HG02885 (cell line): Measurements from ENCODE around the gene PVALB.

Experiments used
- ATAC-seq: cut with Tn5 transposase; IDR thresholded peaks from one replicate; pipeline ENCODE4 v1.9.1; 2021; ENCODE audit warnings: mild to moderate bottlenecking; ENCODE audit not compliant: unreplicated experiment, poor library complexity

The PVALB gene

DNA sequence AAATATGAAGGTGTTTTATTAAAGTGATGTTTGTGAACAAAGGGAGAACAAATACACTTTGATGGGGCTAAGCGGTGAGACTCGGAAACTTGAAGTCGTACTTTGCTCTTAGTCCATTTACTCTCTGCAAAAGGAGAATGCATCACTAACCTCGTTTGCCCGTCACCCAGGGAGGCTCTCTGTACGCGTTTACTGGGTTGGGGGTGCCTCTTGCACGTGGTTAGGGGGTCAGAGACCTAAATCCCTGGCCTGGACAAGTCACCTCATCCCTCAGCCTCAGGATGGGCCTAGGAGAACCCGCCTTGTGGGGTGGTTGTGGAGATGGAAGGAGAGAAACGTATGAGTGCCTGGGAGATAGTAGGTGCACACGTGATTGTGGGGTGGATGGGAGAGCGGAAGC lies 40.1 kb downstream of the PVALB start:
- no peak for ATAC-seq

DNA sequence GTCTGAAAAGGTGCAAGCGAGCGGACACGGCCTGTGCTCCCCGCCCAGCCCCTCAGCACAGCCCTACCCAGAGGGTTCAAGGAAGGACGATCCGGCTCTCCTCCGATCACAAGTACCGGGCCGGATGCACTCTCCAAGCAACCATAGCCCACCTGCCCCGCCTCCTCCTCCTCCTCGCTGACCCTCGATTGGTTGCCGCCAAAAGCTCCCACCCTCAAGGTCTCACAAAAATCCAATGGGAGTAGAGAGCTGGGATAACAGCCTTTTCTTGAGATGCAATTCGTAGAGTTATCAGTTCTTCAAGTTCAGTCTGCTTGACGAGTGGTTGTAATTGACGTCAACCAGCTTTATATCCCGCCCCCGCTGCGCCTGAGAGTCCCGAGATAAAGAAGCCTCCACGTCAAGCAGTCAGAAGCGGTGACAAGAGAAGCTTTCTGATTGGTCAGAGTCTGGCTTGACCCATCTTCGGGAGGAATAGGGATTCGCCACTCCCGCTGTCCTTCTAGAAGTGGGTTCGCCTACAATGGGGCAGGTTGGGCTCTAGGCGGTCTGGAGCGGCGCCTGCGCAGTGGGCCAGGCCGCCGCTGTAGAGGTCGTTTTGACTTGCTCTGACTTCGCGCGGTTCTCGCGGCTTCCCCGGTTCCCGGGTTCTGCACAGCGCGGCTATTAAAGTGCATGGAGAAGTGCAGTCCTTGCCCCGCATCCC lies 40.7 kb downstream of the PVALB start, which contains the start of gene IFT27:
Gene IFT27 (minus strand): TSS at position 156 of the 706 bp plus-strand sequence. CDS start 412 bp downstream, outside the sequence.
- peak; percentile 95 for ATAC-seq

DNA sequence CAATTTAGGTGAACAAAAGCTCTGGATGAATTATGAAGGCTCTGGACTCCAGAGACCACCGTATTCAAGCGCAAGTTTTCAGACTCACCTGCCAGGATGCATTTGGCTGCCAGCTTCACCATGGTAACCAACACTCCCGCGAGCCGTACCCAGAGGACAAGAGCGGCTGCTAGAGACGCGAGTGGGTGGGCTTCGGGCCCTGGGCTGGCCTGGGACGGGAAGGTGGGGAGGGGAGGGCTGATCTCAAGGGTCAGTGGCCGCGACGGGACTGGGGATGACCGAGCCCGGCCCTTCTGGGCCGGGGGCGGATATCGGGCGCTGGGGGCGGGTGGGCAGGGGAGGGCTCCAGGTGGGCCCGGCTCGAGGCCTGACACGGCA lies 41.3 kb downstream of the PVALB start:
- peak; percentile 0 for ATAC-seq

DNA sequence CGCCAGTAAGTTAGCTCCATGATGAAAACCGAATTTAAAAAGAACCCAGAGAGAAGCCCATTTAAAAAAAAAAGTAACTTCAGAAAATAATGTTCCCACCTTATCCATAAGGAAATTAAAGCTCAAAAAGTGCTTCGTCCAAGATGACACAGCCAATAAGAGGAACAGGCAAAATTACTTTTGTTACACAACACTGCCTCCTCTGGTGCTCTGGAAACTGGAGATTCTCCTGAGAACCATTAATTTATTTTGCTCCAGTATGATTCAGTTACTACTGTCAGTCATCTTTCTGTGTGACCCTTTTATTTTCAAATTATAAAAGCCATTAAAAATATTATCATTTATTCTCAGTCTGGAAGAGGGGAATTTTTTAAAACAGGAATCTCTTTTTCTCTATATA lies 42.9 kb downstream of the PVALB start:
- no peak for ATAC-seq

DNA sequence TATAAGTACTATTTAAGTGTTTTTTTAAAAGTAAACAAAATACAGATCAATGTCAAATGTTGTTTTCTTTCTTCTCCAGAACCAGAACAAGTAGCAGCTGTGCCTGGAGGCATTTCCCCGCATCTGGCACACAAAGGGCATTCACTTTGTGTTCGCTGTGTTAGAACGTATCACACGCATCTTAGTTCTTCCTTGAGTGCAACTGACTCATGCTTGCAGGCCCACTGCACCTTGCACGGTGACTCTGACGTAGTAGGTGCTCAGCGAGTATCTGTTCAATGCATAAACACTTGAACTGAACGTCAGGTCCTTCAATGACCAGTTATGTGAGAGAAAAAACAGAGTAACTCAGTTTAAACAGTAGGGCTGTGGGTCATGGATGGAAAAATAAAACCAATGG lies 44.4 kb downstream of the PVALB start:
- ATAC-seq: no peak

DNA sequence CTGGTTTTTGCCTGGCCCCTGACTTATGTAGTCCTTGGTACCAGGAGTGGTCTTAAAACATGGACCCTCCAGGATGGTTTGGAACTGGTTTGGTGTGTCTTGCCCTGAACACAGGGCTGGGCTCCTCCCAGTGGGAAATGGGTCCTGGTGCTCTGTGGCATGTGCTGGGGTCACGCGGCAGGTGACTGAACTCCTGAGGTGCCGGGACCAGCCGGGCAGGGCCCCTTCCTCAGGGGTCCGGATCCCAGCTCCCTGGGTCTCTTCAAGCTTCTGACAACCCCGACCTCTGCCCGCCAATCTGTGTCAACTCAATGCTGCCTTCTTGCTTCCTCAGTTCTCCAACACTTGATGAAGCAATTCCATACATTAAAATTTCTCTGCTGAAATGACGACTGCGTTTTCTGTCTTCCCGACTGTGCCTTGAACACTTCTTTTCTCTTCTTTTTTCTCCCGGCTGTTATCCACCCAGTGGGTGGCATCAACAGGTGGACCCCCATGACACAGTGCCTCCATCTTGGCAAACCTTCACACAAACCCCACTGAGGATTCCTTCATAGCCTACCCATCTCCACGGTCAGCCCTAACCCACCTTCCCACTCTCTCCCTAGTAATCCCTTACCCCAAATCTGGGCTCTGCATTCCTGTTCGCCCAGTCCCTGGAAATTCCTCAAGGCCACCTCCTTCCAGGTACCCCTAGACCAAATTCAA lies 45.3 kb downstream of the PVALB start:
- ATAC-seq: no peak

DNA sequence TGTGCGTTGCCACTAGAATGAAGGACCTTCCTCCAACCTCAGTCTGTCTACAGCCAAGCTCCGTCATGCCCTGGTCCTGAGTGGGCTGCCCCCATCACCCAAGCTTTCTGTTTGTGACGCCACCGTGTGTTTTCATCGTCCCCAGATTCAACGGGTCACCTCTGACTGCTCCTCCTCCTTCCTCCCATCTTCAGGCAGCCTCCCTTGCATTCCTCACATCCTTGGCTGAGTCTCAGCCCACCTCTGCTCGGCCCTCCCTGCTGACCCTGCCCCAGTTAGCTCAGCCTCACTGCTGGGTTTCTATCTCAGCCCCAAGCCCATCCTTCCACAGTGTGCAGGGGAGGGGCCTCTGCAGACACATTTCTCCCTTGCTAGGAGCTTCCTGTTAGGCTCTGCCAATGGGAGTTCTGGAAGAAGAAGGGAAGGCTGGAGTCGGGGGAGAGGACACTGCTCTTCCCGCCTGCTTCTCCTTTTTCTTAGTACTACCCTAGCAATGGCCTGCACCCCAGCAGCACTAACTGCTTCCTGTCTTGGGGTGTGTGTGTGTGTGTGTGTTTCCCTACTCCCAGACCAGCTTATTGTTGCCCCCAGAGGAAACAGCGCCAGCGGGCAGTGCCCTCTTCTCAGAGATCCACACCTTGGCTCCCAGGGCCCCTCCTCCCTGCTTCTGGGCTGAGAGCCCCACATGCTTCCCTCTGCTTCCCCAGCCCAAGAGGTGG lies 46.2 kb downstream of the PVALB start:
- no peak for ATAC-seq

DNA sequence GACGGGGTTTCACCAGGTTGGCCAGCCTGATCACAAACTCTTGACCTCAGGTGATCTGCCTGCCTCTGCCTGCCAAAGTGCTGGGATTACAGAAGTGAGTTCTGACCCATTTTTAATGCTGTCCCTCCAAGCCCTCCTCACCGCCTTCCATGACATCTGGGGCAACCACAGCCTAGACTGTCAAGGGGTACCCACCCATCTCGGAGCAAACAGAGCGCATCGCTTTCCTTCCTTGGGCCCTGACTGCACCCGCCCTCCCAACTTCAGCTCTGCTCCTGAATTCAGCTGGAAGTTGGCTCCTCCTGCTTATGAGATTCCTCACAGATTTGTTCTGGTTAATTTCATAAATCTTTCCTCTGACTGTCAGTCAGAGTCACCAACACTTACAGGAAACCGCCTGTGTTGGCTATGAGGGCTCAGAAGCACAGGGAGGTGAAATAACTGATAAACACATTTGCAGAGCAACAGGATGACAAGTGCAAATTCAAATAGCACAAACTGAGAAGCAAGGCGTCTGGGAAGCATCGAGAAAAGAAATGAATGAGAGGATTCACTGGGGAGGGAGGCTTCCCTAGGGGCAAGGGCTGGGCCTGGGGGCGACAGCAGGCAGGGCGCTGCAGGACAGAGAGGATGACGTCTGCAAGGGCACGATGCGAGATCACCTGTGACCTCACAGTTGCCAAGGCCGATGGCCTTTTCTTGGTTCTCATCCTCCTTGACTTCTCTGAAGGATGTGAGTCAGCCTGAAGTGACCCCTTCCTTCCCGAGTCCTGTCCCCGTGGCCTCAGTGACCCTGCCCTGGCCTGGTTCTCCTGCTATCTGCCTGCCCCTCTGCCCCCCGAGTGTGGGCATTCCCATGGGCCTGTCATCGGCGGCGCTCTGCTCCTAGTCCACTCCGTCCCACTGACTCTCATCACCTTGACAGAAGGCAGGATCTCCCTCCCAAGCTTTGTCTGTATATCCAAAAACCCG lies 47.0 kb downstream of the PVALB start:
- ATAC-seq: no peak

DNA sequence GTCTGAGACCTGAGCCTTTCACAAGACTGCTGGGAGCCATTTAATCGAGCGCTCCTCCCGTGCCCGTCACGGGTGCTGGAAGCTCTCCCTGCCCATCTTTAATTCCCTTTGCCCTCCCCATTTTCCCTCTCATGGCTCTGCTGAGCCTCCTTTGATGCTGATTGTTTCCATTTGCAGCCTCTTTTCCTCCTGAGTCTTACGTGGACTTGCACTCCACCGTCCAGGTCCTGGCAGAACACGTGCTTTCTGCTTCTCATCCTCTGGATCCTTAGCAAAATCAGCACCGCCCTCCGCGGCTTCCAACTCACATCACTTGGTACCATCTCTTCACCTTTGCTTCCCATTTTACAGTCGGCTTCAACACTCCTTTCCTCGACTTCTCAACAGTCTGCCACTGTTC lies 48.2 kb downstream of the PVALB start:
- no peak for ATAC-seq

DNA sequence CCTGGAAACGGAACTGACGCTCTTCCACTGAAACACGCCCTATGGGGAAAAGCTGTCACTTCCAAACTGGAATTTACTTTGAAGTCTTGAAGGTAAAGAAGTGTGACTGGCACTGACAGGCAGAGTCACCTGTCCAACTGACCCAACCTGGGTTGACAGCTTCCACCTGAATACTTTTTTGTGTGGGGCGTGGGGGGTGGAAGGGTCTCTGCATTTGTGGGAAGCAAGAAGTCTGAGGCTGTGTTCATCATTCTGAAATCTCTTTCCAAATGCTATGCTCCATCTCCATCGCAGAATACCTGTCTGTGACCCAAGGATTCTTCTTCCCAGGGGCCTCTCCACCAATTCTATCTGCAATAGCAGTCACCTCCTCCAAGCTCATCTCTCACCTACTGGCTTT lies 48.7 kb downstream of the PVALB start:
- no peak for ATAC-seq

DNA sequence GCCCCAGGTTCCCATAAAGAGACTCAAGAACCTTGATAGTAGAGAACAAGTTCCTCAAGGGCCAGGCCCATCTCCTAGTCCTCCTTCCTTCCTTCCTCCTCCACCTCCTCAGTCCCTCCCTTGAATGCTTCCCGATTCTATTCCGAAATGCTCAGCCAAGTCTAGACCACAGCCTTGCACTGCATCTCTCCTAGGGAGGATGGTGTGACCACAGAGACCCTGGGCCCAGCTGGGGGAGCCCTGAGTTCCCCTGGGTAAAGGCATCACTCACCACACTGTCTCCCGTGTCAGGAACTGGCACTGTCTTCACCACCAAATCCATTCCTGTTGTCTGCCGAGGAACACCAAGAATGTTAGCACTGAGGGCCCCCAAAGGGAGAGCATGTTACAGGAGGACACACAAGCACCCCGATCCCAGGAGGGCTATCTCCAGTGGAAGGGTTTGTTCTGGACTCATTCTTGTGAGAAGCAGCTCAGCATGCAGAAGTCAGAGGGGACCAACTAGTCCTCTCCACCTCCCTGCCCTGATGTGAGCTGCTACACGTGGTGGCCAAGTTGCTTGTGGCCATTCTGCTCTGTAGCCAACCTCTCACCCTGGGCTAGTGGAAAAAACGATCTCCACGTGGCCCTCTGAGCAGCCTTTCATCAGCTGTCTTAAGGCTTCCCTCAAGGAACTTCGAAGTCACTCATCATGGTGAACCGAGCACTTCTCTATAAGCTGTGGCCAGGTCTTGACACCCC lies 49.6 kb downstream of the PVALB start:
- no peak for ATAC-seq

DNA sequence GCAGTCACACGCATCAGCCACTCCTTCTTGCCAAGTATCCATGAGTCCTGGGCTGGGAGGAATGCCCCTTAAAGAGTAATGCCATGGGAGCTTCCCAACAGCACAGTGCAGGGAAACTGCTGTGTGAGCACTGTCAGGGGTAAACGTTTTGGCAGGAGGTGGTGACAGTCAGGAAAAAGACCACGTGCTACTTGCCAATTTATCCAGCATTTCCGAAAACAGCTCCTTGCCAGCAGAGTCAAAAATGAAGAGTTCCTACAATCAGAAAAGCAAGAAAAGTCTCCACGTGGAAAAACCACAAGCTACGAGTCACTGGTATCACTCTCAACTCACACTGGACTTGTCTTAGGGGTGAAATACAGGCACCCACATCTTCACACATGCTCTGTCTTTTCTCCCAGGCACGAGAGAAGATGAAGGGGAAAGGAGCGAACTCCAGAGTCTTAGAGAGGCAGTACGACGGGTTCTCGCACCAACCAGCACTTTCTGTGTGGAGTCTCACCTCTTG lies 50.8 kb downstream of the PVALB start:
- no peak for ATAC-seq

DNA sequence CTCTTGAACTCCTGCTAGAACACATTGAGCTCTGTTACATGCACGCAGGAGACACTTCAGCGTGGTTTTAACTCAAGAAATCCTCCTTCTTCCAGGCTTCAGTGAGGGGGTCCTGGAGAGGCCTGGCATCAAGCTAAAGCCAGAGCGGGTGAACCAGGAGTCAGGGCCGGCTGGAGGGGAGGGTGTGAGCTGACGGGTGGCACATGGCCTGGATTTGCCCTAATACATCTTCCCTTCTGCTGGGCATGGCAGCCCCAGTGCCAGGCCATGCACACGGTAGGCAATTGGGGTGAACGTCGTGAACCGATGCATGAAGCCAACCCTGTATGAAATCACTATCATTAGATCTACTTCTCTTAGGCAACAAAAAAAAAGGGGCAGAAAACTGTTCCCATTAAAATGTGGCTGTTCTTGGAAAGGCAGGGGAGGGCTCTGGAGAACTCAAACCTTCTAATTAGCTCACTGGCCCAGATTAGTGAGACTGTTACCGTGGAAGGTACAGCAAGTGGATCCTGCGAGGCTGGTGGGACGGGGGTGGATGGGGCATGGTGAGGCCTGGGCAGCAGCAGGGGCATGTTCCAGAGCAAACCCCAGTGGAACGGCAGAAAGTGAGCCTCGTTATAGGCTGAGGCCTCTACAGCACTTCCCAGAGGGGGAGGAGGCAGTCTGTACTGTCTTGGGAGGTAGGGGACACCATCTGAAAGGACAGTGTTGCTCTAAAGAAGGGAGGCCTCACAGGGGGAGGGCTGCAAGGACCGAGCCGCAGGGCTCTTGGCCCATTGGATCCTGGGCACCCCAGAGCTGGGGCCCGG lies 51.5 kb downstream of the PVALB start:
- ATAC-seq: no peak

DNA sequence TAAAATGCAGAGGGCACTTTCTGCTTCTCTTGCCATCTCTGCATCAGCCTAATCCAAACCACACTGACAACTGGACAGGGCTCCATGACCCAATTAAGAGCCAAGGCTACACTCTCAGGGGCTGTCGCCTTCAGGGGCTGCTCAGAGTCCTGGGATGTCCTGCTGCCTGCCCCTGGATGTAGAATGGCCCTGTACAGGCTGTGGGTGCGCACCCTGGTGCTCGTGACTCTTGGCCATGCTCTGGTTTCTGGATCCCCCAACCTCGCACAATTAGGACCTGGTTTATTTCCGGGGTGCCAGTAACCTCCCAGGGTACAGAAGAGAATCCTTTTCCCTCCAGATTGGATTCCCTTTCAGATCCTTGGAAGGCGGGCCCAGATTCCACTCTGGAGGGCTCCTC lies 52.2 kb downstream of the PVALB start:
- ATAC-seq: no peak

DNA sequence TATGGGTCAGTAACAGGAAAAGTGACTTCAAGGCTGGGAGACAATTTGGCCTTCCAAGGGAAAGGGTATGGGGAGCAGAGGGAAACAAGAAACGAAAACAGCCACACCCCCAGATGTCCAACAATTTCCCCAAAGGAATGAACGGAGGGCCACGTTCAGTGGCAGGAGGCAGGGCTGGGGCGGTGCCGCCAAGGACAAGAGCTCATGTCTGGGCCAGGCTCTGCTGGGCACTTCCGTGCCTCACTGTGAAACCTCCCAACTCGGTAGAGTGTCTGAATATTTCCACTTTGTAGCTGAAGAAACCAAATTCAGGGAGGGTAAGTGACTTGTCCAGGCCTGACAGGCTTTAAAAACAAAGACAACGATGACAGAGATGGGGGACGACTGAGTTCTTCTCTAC lies 52.8 kb downstream of the PVALB start:
- ATAC-seq: no peak

DNA sequence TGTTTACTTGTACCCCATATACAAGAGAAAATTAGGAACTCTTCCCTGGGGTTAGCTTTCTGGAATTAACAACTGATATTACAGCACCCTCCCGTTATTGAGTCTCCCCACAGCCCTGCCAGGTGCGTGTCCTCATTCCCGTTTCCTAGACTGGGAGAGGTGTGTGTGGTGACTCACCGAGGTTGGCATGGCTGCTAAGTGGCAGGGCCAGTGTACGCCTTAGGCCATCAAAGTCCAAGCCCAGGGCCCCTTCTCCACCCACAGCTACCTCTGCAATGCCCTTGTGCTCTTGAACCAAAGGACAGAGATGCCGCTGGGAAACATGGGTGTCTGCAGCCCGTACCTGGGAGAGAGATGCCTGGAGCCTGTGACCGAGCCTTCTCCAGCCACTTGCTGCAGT lies 53.3 kb downstream of the PVALB start:
- ATAC-seq: no peak

DNA sequence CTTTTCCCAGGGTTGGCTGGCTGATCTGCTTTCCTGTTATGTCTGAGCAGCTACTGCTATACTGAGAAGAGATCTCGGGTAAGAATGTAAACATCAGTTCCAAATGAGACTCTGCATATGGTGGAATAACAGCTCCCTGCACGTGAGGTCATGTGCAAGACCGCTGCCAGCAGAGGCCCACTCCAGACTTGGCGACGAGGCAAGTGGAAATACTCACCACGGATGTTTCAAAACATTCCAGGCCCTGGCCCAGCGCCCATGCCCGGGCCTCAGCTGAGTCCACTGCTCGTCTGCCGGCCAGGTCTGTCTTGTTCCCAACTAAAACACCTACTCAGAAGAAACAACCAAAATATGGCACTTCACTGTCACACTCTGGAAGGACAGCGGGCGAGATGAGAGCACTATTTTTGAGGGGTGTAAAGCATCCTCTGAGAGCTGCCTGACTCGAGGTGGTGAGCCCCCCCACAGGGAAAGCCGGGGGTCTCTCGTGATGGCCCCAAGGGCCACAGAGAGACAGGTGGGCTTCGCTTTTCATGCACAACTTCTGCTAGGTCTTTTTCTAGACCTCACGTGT lies 54.1 kb downstream of the PVALB start:
- no peak for ATAC-seq

DNA sequence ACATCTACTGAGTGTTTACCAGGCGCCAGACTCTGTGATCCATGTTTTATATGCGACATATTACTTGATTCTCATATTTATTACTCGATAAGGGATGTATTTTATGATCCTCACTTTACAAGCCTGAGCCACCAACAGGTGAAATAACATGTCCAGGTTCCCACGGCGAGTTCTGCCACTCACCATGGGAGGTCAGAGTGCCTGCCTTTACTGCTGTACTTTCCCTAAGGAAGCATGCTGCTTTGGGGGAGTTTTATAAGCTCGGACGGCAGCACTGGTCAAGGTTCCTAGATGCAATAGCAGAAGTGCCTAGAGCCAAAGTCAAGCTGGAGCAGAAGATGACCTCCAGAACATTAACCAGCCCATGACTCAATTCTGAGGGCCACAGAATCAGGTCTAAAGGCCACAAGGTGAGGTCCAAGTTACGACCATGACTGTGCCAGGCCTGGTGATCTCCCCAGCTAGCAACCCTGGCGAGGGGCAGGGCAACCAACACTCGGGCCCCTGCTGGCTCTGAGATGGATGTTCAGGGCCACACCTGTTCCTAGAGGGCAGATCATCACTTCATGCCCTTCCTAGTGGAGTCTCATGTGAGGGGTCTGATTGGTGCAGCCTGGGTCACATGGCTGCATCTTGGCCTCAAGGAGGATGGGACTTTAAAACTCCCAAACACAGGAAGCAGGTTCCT lies 55.1 kb downstream of the PVALB start:
- ATAC-seq: no peak
